ENCODE measurements around the gene CDCP2. TPM values are rescaled to one million over a fixed set of nuclear protein-coding genes. Genes with fewer than 3 reads are reported as not detected.
A peak's percentile ranks its signal among the peaks of the same experiment; 100 is the strongest.
"Not testable (repeated sequence)": the region's sequence is repeated elsewhere in the genome, so short reads cannot be mapped to it uniquely, and the experiment has no call there.

CDCP2 gene
- polyA plus RNA-seq, 1 donor: not detected

DNA sequence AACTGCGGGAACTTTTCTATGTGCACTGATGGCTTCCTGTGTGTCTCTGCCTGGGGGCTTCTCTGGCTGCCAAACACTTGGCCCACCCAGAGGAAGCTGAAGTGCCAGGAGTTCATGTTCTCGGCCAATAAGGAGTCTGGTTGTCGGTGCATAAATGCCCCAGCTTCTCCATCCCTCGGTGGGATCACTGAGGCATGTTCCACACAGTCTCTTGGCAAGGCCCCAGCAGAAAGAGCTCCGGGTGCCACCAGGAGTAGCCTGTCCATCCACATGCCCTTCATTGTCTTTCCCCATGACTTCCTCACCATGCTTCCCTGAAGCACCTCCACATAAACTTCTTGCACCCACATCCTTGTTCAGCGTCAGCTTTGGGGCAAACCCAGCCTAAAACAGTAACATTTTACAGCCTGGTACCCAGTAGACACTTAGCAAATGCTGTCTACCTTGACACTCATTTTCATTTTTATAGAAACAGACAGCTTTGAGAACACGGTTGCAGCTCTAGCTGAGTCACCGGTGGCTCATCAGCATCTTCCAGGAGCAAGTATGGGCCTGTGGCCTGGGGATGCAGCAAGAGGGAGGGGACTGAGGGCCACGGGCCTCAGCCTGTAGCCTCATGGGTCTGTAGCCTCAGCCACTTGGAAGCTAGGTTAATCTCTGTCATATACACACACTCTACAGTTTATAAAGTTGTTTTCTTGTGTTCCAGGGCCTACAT, 14.8 kb upstream of the CDCP2 start:
- no peak for DNase-seq

DNA sequence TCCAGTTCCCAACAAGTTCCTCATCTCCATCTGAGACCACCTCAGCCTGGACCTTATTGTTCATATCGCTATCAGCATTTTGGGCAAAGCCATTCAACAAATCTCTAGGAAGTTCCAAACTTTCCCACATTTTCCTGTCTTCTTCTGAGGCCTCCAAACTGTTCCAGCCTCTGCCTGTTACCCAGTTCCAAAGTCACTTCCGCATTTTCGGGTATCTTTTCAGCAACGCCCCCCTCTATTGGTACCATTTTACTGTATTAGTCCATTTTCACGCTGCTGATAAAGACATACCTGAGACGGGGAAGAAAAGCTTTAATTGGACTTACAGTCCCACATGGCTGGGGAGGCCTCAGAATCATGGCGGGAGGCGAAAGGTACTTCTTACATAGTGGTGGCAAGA, 13.6 kb upstream of the CDCP2 start:
- DNase-seq: not testable (repeated sequence)

DNA sequence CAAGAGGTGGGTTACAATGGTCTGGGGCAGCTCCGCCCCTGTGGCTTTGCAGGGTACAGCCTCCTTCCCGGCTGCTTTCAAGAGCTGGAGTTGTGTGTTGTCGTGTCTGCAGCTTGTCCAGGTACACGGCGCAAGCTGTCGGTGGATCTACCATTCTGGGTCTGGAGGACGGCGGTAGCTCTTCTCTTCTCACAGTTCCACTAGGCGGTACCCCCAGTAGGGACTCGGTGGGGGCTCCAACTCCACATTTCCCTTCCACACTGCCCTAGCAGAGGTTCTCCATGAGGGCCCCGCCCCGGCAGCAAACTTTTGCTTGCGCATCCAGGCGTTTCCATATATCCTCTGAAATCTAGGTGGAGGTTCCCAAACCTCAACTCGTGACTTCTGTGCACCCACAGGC, 12.3 kb upstream of the CDCP2 start:
- DNase-seq: no peak

DNA sequence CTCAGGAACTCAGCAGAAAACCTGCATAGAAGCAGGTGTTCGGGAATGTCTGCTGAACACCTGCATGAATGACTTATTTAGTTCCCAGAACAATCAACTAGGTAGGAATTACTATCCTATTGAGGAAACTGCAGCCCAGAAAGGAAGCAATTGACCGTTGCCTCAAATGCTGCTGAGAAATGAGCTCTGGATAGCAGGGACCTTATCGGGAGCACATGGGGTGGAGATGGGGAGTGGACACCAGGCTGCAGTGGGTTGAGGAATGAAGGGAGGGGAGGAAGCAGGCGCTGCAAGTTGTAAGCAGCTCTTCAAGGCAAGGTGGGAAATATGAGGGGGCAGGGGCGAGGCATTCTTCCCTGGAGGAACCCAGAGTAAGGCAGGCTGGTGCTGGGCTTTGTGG, 10.8 kb upstream of the CDCP2 start:
- no peak for DNase-seq

DNA sequence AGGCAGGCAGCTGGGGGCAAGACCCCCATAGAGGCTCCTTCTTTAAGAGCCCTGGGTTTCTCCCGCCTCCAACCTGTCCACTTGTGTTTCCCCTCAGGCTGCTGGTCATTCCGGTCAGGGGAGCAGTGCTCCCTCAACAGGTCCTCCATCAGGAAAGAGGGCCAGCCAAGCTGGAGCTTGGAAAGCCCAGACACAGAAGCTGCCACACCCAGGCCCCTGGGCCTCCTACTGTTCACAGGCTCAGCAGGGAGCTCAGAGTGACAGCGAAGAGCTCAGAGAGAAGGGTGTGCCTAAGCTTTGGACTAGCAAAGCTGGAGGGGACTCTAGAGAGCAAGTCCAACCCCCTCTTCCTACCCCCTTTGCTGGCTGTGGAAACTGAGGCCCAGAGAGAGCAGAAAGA, 10.3 kb upstream of the CDCP2 start:
- DNase-seq: no peak

DNA sequence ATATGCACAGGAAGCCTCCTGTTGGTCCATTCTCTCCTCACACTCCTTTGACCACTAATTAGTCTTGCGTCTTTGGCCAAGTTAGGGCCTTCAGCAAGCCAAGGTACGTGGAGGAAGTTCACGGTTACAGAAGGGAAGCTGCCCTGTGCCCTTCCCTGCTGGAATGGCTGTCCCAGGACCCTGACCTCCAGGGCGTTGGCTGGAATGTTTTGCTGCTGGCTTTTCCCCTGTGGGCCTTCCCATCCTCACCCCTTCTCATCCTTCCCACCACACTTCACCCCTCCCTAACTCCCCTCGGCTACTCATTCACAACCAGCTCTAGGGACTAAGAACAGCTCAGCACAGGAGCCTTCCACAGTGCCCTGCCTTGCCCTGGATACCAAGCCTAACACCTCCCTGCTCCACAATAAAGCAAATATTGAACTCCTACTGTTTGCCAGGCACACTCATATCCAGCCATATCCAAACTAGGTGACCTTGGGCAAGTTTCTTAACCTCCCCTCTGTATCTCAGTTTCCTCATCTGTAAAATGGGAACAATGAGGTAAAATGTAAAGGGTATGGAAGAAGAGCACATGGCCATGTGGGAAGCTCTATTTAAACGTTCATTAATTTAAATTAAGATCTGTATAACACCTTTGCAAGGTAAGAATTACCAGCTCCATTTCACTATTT, 8.8 kb upstream of the CDCP2 start:
- no peak for DNase-seq

DNA sequence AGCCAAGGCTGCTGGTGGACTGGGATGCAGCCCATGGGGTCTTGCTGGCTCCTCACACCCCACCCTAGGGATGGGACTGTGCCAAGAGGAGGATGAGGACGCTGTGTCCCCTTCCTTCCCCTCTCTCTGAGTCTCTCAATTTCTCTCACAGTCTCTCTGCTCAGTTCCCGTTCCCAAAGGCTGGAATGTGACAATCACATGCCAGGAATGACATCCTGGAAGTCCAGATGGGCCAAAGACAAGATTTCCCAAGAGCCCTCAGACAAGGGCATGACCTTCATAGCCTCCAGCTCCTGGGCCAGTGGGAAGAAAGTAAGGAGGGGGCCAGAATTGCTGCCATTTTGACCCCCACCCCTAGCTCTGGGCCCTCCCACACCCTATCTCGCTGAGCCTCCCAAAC, 7.6 kb upstream of the CDCP2 start:
- DNase-seq: no peak

DNA sequence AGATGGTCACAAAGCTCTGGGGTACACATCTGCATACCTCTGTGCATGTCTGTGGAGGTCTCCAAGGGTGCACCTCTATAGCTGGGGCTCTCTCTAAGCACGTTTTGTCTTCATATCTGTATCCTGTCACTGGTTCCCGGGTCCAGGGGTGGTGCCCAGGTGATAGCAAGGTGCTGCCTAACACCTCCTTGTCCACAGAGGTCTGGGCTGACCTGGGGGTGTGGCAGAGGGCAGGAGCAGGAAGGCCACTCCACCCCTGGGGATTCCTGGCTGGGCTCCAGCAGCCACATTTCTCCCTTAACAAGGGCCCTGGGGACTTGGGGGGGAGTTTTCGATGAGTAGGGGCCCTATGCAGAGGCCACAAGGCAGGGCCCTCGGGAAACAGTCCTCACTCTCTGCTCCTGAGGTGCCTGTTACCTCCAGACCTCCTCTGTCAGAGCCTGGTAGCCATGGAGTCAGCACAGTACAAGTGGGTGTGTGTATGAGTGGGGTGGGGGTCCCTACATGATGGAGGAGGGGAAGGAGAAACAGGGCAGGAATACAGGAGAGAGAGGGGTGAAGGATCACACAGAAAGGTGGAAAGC, 7.0 kb upstream of the CDCP2 start:
- DNase-seq: no peak

DNA sequence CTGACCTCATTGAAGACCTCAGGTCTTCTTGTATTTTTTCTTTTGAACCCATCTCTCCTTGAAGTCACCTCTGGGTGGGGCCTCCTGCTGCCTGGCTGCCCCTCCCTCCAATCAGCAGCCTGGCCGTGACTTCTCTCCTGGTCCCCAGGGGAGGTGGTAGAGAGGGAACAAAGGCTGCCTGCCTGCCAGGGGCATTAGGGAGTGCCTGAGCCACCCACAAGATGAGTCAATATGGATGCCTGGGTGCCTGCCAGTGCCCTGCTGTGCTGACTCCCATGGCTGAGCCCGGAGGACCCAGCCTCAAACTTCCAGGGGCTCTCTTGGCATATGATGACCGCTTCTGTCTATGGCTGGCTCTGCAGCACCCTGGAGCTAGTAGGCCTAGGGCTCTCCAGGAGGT, 5.3 kb upstream of the CDCP2 start:
- no peak for DNase-seq

DNA sequence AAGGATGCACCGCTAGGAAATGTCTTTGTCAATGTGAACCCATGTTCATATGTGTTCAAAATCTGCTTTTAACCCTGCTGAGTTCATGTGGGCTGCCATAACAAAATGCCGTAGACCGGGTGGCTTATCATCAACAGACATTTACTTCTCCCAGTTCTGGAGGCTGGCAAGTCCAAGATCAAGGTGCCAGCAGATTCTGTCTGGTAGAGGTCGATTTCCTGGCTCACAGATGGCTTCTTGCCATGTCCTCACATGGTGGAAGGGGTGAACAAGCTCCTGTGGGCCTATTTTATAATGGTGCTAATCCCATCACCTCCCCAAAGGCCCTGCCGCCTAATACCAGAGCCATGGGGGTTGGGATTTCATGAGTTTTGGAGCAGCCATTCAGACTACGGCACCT, 4.6 kb upstream of the CDCP2 start:
- no peak for DNase-seq

DNA sequence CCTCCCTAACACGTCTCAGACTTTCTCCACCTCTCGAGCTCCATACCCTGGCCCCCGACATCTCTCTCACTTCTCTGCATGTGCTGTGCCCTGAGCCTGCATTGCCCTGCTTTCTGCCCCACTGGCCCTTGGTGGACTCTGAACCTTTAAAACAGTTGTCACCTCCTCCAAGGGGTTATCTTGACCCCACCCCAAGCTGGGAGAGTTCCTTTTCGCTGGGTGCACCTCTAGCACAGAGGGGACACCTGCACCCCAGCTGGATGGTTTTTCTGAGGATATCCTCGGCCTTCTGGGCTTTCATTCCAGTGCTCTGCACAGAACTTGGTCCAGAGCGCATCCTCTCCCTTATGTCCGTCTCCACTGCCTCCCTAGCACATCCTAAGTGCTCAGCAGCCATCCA, 4.2 kb upstream of the CDCP2 start:
- no peak for DNase-seq

DNA sequence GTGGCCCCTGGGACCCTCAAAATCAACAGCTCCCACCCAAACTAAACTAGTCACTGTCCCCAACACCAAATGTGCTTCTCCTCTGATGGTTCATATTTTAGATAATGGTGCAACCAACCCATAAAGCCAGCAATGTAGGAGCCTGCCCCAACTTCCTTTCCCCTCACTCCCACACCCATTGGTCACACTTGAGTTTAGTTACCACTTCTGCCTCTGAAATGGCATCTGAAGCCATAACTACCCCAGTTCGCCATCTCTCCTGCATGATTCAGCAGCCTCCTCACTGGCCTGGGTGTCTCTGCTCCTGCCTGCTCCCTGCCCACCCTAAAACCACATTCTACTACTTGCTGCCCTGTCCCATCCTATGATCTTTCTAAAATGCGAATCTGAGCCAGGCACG, 3.4 kb upstream of the CDCP2 start:
- DNase-seq: no peak

DNA sequence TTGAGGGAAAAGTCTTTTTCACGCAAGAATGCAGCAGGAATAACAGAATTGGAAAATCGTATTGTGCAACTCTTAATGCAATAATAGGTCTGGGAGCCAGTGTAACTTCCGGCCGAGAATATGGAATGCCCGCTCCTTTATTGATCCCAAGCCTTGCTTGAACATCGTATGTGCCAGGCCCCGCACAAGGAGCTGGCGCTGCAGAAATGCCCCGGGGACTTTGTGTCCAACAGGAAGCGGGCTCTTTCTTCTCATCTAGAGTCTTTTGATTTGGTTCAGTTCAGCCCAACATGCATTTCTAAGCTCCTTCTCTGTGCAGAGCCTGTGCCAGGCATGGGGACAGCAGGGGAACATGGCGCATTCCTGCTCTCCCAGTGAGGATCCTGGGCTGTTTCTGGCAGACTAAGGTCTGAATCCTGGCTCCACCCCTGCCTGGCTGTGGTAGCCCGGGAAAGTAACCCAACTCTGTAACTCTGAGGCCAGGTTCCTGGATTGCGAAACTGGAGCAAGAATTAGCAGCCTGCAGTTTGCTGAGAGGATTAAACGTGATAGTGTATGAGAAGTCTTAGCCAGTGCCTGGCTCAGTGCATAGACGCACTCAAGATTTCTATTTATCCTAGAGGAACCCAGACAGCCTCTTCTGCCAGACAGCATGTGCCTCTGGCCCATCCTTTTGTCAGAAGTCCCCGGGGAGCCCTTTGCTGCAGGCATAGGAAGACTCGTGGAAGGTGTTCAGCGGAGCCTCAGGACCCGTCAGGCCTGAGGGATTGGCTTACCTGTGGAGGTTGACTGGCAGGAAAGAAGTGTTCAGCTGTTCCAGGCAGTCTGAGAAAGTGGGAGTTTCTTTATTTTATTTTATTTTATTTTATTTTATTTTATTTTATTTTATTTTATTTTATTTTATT, 987 bp upstream of the CDCP2 start:
- DNase-seq: peak; percentile 62

DNA sequence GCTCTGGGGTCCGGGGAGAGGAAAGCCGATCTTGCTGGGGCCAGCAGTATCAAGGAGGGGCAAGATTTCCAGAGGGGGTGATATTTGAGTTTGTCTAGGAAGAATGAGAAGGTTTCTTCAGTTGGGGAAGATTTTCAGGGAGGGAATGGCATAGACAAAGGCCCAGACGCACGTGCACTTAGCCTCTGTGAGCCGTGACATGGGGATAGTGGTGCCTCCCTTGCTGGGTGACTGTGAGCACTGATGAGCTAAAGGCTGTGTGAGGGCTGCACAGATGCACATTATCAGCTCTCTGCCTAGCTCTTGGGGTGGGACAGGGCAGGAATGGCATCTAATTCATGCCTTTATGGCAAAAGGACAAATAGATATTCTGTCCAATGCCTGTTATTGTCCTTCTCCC, 1.8 kb downstream of the CDCP2 start:
- DNase-seq: no peak

DNA sequence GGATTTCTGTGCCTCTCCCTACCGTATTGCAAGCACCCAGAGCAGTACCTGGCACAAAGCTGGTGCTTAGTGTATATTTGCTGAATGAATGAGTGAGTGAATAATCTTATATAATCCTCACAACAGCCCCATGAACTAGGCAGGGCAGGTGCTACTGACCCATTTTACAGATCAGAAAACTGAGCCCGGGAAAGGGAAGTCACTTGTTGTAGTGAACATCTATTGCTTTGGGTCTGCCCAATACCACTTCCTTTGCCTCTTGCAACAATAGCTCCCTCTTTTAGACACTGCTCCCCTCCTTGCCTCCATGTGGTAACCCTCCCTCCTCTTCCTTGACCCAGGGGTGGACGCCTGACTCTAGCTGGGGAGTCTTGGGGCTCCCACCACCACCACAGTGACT, 3.1 kb downstream of the CDCP2 start:
- DNase-seq: no peak

DNA sequence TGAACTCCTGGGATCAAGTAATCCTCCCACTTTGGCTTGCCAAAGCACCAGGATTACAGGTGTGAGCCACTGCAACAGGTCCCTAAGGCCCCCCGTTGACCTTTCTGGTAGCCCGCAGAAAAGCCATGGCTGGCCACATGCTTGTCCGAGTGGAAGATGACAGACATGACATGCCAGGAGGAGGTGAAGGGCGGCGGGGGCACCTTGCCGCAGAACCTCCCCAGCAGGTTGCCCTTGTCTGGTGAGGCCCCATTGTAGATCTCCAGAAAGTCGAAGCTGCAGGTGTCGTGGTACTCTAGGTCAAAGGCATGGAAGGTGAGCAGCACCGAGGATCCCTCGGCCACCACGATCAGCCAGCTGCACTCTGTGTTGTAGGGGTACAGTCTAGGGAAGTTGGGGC, 8.4 kb downstream of the CDCP2 start:
- DNase-seq: no peak

DNA sequence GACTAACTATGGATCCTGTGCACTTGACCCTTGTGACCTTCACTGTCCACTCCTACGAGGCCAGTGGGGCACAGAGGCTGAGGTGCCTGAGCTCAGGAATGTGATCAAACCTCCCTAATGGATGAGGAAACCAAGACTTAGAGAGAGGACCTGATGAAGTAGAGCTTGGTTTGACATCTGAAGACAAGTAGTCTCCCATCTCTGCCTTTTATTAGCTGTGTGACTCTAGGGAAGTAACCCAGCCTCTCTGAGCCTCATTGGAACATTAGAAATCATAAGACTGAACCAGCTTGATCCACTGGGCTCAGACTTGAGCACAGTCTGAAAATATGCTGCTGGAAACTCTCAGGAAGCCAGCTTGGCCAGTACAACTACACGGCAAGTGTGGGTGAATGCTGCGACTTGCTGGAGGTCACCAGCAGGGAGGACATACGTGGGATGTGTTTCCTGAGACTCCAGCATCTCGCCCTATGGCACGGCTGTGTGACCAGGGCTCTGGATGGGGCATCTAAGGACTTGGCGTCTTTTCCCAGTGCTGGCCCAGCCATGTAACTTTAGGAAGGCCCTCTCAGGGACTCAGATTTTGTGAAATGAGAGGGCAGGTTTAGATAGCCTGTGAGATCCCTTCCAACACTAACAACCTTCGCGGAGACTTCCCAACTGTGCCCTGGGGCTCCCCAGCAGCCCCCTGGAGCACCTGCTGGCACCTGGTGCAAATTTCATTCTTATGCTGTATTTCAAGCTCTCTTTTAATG, 10.5 kb downstream of the CDCP2 start:
- DNase-seq: no peak

DNA sequence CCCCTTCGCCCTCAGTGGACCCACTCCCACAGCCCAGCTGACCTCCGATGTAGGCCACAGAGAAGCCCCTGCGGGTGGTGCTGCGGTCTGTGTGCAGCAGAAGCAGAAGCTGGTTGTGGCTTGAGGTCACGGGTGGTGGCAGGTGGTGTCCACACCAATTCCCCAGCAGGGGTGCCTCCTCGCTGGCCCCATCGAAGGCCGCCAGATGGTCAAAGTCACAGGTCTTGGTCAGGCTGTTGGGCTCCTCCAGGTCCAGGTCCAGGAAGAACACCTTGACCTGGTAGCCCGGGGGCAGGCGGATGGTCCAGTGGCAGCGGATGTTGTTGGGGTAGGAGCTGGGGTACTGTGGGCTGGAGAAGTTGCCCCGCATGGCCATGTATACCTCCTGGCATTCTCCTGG, 13.1 kb downstream of the CDCP2 start:
- DNase-seq: no peak

DNA sequence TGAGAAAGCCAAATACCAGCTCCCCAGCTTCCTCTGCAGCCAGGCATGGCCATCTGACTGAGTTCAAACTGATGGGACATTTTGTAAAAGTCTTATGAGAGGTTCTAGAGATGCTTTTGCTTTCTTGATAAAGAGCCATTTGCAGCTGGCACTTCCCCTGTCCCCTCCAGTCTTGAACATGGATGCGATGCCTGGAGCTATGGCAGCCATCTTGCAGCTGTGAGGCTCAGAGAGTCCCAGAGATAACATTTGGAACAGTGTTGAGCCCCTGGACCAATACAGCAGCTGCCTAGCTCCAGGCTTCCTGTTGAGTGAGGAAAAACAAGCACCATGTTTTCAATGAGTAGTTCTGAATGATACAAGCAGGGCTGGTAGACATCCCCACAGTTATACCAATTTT, 13.8 kb downstream of the CDCP2 start:
- no peak for DNase-seq

DNA sequence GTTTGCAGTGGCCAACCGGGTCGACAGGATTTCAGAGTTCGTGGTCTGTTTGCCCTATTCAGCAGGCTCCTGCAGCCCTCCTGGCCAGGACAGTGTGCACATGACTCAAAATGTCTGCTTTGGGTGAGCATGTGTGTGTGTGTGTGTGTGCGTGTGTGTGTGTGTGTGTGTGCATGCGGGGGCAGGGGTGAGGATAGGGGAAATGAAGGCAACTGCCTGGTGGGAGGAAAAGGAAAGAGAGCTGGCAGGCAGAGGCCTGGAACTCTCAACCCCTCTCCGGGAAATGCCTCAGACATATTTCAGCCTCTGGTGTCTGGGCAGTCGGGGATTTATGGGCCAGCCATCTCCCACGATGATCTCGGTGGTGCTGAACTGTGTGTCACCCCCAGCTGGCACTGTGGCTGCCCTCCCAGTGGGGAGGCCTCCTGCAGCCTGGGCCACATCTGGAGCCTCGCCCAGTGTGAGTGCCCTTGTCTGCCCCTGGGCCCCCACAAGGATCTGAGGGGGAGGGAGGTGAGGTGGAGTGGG, 15.2 kb downstream of the CDCP2 start:
- DNase-seq: no peak

DNA sequence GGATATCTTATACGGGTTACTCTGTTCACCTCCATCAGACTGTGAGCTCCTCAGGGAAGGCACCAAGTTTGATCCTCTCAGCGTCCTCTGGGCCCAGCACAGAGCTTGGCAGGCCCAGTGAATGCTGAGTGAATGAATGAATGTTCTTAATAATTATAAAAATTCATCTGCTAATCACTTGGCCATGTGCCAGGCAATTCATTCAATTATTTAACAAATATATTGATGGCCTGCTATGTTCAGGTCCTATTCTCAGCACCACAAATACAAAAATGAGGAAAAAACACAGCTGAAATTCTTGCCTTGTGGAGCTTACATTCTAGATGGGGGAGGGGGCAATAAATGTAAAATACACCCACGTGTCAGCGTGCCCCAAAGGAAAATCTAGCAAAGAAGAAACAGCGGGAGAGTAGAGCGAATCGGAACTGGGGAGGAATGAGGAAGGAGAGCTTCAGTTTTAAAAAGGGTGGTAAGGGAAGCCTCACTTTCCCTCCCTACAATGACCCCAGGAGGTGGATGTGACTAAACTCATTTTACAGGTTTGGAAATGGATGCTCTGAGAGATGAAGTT, 15.8 kb downstream of the CDCP2 start:
- no peak for DNase-seq
